GM12878 (cell line): ENCODE results near the gene FMR1. TPM values are rescaled to one million over a fixed set of nuclear protein-coding genes. Genes with fewer than 3 reads are reported as not detected.

Source experiments
- ATAC-seq: fragments of 200-7000 bp; cut with Tn5 transposase; 3 replicates; pipeline ENCODE4 v1.9.1; 2020; ENCODE audit warnings: mild to moderate bottlenecking, moderate library complexity
- BruUV-seq: library from RNA; stranded (reverse); fragments of 400-500 nt; replicated peaks from 2 replicates; lab custom pipeline; 2021; lab: Mats Ljungman, UMichigan
- CTCF ChIA-PET: fragments of 300-600 bp; sonication (Branson Sonifier 250); formaldehyde crosslinking; extraction: SDS; loops from one replicate; lab custom pipeline; 2021; ENCODE audit warnings: inconsistent platforms; lab: Yijun Ruan, JAX
- POLR2A ChIA-PET: fragments of 350-600 bp; formaldehyde crosslinking; extraction: SDS; loops from one replicate; lab custom pipeline; 2021; ENCODE audit warnings: inconsistent platforms; lab: Charles Lee
- RAD21 ChIA-PET: fragments of 300-600 bp; sonication (Branson Sonifier 250); formaldehyde crosslinking; loops from one replicate; lab custom pipeline; 2023; ENCODE audit warnings: antibody characterized with exemption; ENCODE audit not compliant: unreplicated experiment; lab: Charles Lee
- SMC1A ChIA-PET: fragments of 300-600 bp; sonication (Branson Sonifier 250); formaldehyde crosslinking; loops from one replicate; lab custom pipeline; 2023; ENCODE audit not compliant: unreplicated experiment, uncharacterized antibody; lab: Charles Lee
- DNase-seq: peaks from one replicate; pipeline ENCODE4 v3.0.0-alpha.2; 2011; ENCODE audit warnings: low read depth, low spot score
- FAIRE-seq: peaks from 3 replicates; lab custom pipeline; 2011; peaks lifted over from hg19 to GRCh38; lab: Jason Lieb, UNC
- H2AFZ ChIP-seq: 2 replicates; pipeline ENCODE4 v1.6.0; 2011; ENCODE audit warnings: low read depth, low read length, control low read depth; ENCODE audit not compliant: control insufficient read depth
- H3K27ac ChIP-seq: 2 replicates; pipeline ENCODE4 v1.5.1; 2011; ENCODE audit warnings: control low read depth; ENCODE audit not compliant: control insufficient read depth, insufficient read depth
- H3K27me3 ChIP-seq, 2 experiments: replicated peaks in 1 of 2; 2 replicates each; pipeline versions ENCODE4 v1.6.0 to v1.6.1; 2011; ENCODE audit warnings: low read length in 1 of 2; ENCODE audit not compliant: control insufficient read depth in 2 of 2, insufficient read depth in 2 of 2
- H3K36me3 ChIP-seq, 2 experiments: 2 replicates each; pipeline ENCODE4 v1.5.1; 2011; ENCODE audit warnings: low read length in 1 of 2; ENCODE audit not compliant: control insufficient read depth in 2 of 2, insufficient read depth in 2 of 2
- H3K4me1 ChIP-seq: 2 replicates; pipeline ENCODE4 v1.6.1; 2011; ENCODE audit warnings: mild to moderate bottlenecking, low read length, moderate library complexity, mixed read lengths; ENCODE audit not compliant: control insufficient read depth, insufficient read depth
- H3K4me2 ChIP-seq: 2 replicates; pipeline ENCODE4 v1.6.0; 2011; ENCODE audit warnings: control low read depth; ENCODE audit not compliant: control insufficient read depth, insufficient read depth
- H3K4me3 ChIP-seq: fragments of 200-600 bp; sonication (generic); 2 replicates; pipeline ENCODE4 v1.5.1; 2016
- H3K79me2 ChIP-seq: 2 replicates; pipeline ENCODE4 v1.6.0; 2011; ENCODE audit warnings: low read length; ENCODE audit not compliant: control insufficient read depth, insufficient read depth
- H3K9ac ChIP-seq: 2 replicates; pipeline ENCODE4 v1.8.0; 2011; ENCODE audit warnings: low read length, control low read depth, mixed read lengths; ENCODE audit not compliant: control insufficient read depth, insufficient read depth
- H3K9me3 ChIP-seq: replicated peaks from 3 replicates; pipeline ENCODE4 v1.5.1; 2011; ENCODE audit warnings: mild to moderate bottlenecking, low read length; ENCODE audit not compliant: control insufficient read depth, insufficient read depth
- H4K20me1 ChIP-seq: 2 replicates; pipeline ENCODE4 v1.6.0; 2011; ENCODE audit not compliant: control insufficient read depth, insufficient read depth
- BCL11A ChIP-seq: IDR thresholded peaks from 2 replicates; pipeline ENCODE4 v1.6.1; 2011; ENCODE audit warnings: low read depth, low read length
- BCL3 ChIP-seq: IDR thresholded peaks from 2 replicates; pipeline ENCODE4 v1.6.1; 2011; ENCODE audit warnings: borderline replicate concordance, low read depth, mild to moderate bottlenecking, moderate library complexity, low read length; ENCODE audit not compliant: insufficient read depth, poor library complexity, severe bottlenecking
- CEBPZ ChIP-seq: fragments of 150-350 bp; IDR thresholded peaks from 2 replicates; pipeline ENCODE4 v1.6.1; 2016; ENCODE audit warnings: low read depth, low read length
- EED ChIP-seq: sonication (generic); IDR thresholded peaks from 2 replicates; pipeline ENCODE4 v1.6.1; 2016; ENCODE audit warnings: antibody characterized with exemption, low read depth
- FOXK2 ChIP-seq: fragments of 450-650 bp; IDR thresholded peaks from 2 replicates; pipeline ENCODE4 v1.6.1; 2017; ENCODE audit warnings: mild to moderate bottlenecking, moderate library complexity
- PBX3 ChIP-seq: IDR thresholded peaks from 2 replicates; pipeline ENCODE4 v1.6.1; 2011; ENCODE audit warnings: mild to moderate bottlenecking, low read depth, low read length, moderate library complexity; ENCODE audit not compliant: insufficient replicate concordance
- PKNOX1 ChIP-seq: fragments of 450-650 bp; IDR thresholded peaks from 2 replicates; pipeline ENCODE4 v1.6.1; 2016; ENCODE audit warnings: mild to moderate bottlenecking
- RAD21 ChIP-seq: IDR thresholded peaks from 2 replicates; pipeline ENCODE4 v1.6.1; 2011; ENCODE audit warnings: mild to moderate bottlenecking, low read depth, low read length, moderate library complexity; ENCODE audit not compliant: insufficient read depth
- SPI1 ChIP-seq: IDR thresholded peaks from 2 replicates; pipeline ENCODE4 v1.6.1; 2011; ENCODE audit warnings: low read depth, mild to moderate bottlenecking, low read length, moderate library complexity, borderline replicate concordance; ENCODE audit not compliant: insufficient read depth
- STAT3 ChIP-seq: IDR thresholded peaks from 2 replicates; pipeline ENCODE4 v1.6.1; 2011; ENCODE audit warnings: low read depth, low read length, improper control_type of control experiment
- YY1 ChIP-seq: IDR thresholded peaks from 2 replicates; pipeline ENCODE4 v1.6.1; 2011; ENCODE audit warnings: low read depth, mild to moderate bottlenecking, low read length
- ZNF274 ChIP-seq: IDR thresholded peaks from one replicate; pipeline ENCODE4 v1.8.0; 2011; ENCODE audit not compliant: insufficient read length, insufficient read depth
- WGBS: methylation state at CpG from one replicate; pipeline ENCODE4 v1.1.6; 2016; ENCODE audit warnings: low lambda C conversion rate; ENCODE audit not compliant: insufficient replicate concordance, insufficient coverage; ENCODE audit errors: missing lambda C conversion rate; 5-methylcytosine and 5-hydroxymethylcytosine counted together
- in situ Hi-C: fragments of 300-500 bp; cut with MboI; formaldehyde crosslinking; loops from 9 replicates; pipeline ENCODE4 v1.14.3; 2018; ENCODE audit warnings: mixed read lengths
- intact Hi-C: fragments of 100-400 bp; cut with micrococcal nuclease; formaldehyde crosslinking; loops from one replicate; pipeline ENCODE4 v1.14.2; 2022; ENCODE audit not compliant: unreplicated experiment
- polyA plus RNA-seq, 11 experiments: library from polyadenylated mRNA; depleted of rRNA in 4 of 11; unstranded in 6 of 11; stranded (reverse) in 5 of 11; fragments of >200 nt; fragmentation: Nextera tagmentation in 4 of 11; fragmentation: Illumina TruSeq in 1 of 11; extraction: Ambion mirVana in 4 of 11; extraction: Trizol in 1 of 11; gene quantifications; 1 replicate in 1 of 11; 2 replicates in 10 of 11; pipeline versions ENCODE4 v1.2.1 to v1.2.3, GENCODE V29; 2011 to 2016; ENCODE audit warnings: inconsistent platforms in 2 of 11, missing spikeins in 2 of 11, low read depth in 1 of 11
- total RNA-seq, 4 experiments: library from RNA; depleted of rRNA in 3 of 4; stranded (reverse); fragments of >200 nt in 3 of 4; fragmentation: Illumina TruSeq in 1 of 4; extraction: Trizol in 1 of 4; gene quantifications; 2 replicates each; pipeline versions ENCODE4 v1.2.1 to v1.2.3, GENCODE V29; 2013 to 2021

The FMR1 gene
- total and polyA plus RNA-seq, 10 of the 15 experiments (the other 5 are each of a cell fraction or from before 2014, with no cell fraction given), result 7.9 to 37.5 (median 19.3) TPM

- TF ChIP-seq BCL3, result no peak
- no peak for TF ChIP-seq CEBPZ
- no peak for TF ChIP-seq RAD21
- no peak for TF ChIP-seq ZNF274
- TF ChIP-seq PBX3, result no peak
- TF ChIP-seq, all 136 proteins: peak for 0
These were observed 49.0 kb downstream of the FMR1 start (continued) for GRCh38 chrX:147960722-147961121.

GRCh38 chrX:147962476-147962875 is 50.8 kb downstream of the FMR1 start:
- POLR2A ChIA-PET, result interaction anchor here (0.6 kb wide), 1 partner anchor 80 kb away, joined by 3 read pairs; no protein-coding TSS in a partner anchor
- Histone ChIP-seq H3K27me3 (no peaks in the 10 kb centered on the region), H3K9me3 (no peaks in the 10 kb centered on the region), H4K20me1 (no peaks in the 10 kb centered on the region), H3K79me2 (no peaks in the 10 kb centered on the region), H3K4me3 (no peak overlapping the region), H3K4me1 (no peaks in the 10 kb centered on the region), H3K36me3 (no peaks in the 10 kb centered on the region), H3K9ac (no peak overlapping the region), H2AFZ (no peak overlapping the region), H3K4me2 (no peak overlapping the region), H3K27ac (no peak overlapping the region)
- ATAC-seq (no peak), FAIRE-seq (no peak), DNase-seq (no peak)
- RAD21 ChIA-PET, result no interaction called here
- no TSS peak for BruUV-seq
- intact Hi-C loops (no loop called here), in situ Hi-C loops (no loop called here)
- CTCF ChIA-PET, result no interaction called here
- 0% methylated on average over 1 of the region's 1 CpG for WGBS
- SMC1A ChIA-PET, result no interaction called here
- TF ChIP-seq BCL3 (no peak), PKNOX1 (no peak), BCL11A (no peak), STAT3 (no peak), YY1 (no peak), PBX3 (no peak), FOXK2 (no peak), EED (no peak), SPI1 (no peak)
